SHP77 treated with DMSO at 0.1 percent for 48 hours (cell line): ENCODE data around the gene LRMDA.

Experiments used
- DNase-seq: peaks from one replicate; lab custom pipeline; 2025; lab: John Stamatoyannopoulos, UW

Gene LRMDA

GRCh38 chr10:75449382-75450074 lies 18.1 kb downstream of the LRMDA start:
- no peak for DNase-seq

GRCh38 chr10:75450075-75450445 lies 18.6 kb downstream of the LRMDA start:
- DNase-seq: no peak

GRCh38 chr10:75450644-75451640 lies 19.5 kb downstream of the LRMDA start:
- no peak for DNase-seq

DNA sequence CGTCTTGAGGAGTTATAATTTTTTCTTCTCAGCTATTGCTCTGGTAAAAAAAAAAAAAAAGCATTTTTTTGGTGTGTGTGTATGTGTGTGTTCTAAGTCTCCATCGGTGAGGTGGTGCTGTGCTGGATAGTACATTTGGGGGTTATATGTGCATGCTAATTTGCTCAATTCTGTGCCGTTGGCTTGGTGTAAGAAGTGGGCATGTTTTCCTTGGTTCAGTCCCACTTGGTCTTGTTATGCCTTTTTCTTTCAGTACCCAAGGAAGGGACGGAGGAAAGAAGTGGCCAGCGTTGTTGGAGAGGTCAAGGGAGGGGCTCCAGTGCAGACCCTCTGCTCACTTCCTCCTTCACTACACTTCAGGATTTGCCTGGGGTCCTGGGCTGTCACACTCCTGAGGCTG lies 20.4 kb downstream of the LRMDA start:
- DNase-seq: no peak

DNA sequence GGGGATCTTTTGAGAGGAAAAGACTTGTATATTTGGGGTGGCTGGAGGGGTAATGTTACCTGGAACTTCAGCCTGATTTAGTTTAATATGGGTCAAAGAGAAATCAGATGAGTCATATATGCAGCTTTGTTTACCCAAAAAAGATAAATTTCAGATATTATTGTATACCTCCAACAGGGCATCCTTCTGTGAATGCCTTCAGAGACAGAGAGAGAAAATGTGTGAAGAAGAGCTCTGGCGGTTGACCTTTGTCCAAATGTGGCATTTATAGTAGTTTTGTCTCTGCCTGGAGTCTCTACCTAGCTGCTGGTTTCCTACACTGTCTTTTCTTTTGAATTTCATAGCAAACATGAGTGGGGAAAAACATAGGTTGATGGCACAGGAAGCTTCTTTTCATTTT lies 21.6 kb downstream of the LRMDA start:
- DNase-seq: no peak

DNA sequence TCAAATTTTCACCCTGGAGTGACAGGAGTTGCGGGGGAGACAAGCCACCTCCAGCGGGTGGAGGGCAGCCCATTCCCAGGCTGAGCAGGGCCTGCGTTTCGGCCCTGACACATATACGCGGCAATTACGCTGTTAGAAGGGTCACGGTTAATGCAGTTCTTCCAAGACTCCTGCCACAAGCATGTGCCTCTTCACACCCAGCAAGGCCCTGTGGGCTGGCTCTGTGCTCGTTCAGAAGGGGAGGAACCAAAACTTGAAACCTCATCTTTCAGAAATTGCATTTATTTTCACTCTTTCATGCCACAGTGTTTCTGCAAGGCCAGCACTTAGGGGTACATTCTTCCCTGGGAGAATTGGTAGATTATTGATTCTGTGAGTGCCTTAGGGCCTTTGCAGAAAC lies 24.7 kb downstream of the LRMDA start:
- DNase-seq: no peak

DNA sequence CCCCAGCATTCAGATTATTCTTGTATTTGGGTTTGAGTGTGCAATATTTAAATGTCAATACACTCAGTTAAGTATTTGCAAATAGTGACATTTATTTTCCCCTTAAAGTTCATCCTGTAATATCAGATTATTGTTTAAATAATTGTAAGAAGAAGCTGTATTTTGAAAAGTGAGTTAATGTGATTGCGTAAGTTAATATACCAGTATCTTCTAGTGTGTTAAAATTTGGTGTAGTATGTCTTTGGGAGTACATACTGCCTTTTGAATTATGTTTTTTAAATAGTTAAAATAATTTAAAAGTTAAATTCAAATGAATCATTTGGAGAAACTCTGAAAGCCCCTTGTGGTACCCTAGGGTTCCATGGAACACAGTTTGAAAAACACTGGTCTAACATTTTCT lies 28.6 kb downstream of the LRMDA start:
- DNase-seq: no peak

- DNase-seq: no peak
Measured at GRCh38 chr10:75461672-75462649, 30.5 kb downstream of the LRMDA start.

DNA sequence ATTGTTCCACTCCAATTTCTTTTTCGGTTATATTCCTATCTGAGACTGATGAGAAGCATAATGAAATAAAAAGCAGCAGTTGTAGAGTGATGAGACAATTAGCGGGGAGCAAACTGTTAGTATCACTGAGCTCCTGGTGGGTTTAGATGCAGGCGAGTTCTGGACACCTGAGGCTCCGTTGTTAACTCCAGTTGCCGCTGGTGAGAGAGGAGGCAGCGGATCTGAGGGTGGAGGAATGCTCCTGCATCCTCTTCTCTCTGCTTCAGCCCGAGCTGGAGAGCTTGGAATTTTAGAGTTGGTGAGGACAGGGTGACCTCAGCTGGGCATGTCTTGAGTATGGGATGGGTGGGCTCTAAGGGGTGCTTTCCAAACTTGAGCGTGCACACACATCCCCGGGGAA lies 31.4 kb downstream of the LRMDA start:
- no peak for DNase-seq

GRCh38 chr10:75464478-75465449 lies 33.3 kb downstream of the LRMDA start:
- no peak for DNase-seq

GRCh38 chr10:75465450-75465827 lies 34.0 kb downstream of the LRMDA start:
- DNase-seq: no peak

- DNase-seq: no peak
Measured at GRCh38 chr10:75466001-75466400, 34.6 kb downstream of the LRMDA start.

DNA sequence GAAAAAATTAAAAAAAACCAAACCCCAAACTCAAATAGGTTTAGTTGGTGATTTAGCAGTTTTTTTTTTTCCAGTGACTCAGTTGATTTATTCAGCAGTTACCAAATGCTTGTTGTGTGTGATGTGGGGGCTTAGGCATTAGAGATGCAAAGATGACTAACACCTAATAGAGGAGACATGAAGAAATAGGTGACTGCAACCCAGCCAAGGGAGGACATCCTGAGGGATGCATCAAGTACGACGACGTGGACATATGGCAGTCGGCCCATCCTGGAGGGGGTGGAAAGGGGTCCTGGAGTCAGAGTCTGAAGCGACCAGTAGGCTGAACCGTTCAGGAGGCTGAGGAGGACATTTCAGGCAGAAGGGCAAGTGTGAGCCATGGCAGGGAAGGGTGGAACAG lies 35.5 kb downstream of the LRMDA start:
- no peak for DNase-seq

DNA sequence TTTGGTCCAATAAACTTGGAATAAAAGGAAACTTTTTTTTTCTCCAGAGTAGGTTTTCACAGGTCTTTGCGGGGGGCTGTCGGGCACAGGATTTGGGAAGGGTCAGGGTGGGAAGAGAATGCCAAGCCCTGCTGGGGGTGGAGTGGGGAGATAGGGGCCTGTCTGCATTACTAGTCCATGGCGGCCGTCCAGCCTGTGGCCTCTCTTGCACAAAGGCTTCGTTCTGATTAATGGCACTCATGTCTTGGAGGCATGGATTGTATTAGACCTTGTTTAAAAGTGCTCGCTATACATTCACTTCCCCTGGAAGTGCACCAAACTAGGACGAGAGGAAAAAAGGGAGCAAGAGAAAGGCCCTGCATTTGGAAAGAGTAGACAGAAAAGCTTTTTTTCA lies 37.2 kb downstream of the LRMDA start:
- DNase-seq: no peak

GRCh38 chr10:75469006-75469616 lies 37.7 kb downstream of the LRMDA start:
- DNase-seq: no peak

DNA sequence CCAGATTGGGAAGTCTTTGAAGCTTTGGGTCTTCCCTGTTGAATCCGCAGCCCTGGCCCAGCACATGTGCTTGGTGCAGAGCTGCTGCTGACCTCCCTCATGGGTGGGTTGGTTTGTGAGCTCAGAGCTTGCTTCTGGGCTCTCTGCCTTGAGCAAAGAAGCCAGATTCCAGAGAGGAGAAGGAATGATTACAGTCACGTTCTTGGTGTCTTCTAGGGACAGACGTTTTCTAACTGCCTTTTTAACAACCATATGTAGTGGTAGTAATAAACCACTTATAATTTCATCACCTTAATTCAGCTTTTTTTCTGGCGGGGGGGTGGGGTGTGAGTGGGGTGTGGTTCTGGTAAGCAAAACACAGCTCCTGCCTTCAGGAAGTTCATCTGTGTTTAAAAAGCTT lies 39.5 kb downstream of the LRMDA start:
- no peak for DNase-seq

DNA sequence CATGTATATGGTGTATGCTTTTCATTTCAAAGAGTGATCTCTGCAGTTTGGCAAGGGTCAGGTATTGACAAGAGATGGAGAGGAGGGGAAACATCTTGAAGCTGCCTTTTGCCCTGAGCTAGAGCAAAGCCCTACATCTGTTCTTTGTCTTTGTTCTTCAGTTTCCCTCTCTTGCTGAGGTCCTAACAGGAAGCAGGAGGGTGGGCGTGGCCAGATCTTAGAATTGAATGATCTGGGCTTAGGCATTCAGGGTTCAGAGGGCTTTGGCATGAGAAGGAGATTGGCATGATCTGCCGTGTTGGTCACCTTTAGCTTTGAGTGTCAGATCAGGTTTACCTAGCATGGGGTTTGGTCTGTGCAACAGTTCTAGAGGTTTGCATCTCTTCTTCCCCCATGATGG lies 41.3 kb downstream of the LRMDA start:
- DNase-seq: no peak

DNA sequence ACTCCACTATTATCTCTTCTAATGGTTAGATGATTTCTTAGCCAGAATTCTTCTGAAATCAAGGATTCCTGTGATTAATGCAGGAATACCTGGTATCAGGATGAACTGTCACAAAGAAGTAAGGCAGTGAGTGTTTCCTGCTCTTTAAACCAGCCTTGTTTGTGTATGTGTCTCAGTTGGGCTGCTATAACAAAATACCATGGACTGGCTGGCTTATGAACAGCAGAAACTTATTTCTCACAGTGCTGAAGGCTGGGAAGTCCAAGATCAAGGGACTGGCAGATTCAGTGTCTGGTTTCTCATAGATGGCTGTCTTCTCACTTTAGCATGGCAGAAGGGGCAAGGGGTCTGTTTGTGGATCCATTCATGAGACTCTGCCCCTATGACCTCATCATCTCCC lies 42.7 kb downstream of the LRMDA start:
- DNase-seq: no peak

DNA sequence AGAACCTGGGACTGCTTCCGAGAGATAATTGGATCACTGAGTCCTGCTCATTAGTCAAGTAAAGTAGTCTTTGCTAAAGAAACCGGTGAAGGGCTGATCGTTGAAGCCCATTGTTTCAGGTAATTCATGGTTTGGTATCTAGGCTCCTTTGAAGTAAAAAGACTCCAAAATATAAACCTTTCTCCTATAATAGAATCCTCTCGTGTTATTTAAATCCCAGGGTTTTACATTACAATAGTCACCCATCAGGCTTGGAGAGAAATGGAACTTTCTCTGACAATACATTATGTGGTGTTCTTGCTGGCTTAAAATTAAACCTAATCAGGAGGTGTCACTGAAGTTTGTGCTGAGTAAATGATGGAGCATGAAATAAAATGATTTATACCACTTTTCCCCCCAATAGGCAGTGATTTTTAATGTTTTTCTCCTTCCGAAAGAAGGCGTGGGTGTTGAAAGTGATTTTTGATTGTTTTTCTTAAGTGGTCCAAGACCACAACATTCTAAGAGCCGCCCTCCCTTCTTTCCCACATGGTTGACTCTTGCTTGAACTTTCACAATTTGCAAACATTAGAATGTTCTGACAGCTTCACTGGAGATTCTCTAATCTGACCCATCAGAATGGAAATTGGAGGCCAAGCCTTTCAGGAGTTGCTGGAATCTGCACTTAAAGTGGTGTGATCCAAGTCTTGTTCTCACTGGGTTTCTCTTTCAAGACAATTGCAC lies 44.2 kb downstream of the LRMDA start:
- DNase-seq: no peak

- DNase-seq: no peak
Measured at GRCh38 chr10:75476569-75476968, 45.1 kb downstream of the LRMDA start.
